ENCODE measurements around the gene TBCD. TPM values are rescaled to one million over a fixed set of nuclear protein-coding genes. Genes with fewer than 3 reads are reported as not detected.

Gene TBCD
- total and polyA plus RNA-seq, 8 donors = 28.7 to 161 (median 40.0) TPM

- peaks cover 27 to 49% (median 46%) of the 10 kb centered on the region in 3 donors for H3K4me1 ChIP-seq
Measured at GRCh38 chr17:82890926-82891678, 139.2 kb downstream of the TBCD start.

GRCh38 chr17:82891911-82892310 is 140.0 kb downstream of the TBCD start:
- Histone ChIP-seq H3K36me3 (no peaks in the 10 kb centered on the region), H3K4me3 (no peak overlapping the region), H3K4me1 (peaks cover 27 to 47% (median 45%) of the 10 kb centered on the region in 3 donors), H3K9me3 (no peaks in the 10 kb centered on the region), H3K27ac (no peak overlapping the region), H3K27me3 (no peaks in the 10 kb centered on the region)
- DNase-seq (peak in 2 of 6 donors; percentile 46 to 55), ATAC-seq (no peak), FAIRE-seq (no peak)
- WGBS, 2 donors = 91 to 92% methylated on average over 10 of the region's 10 CpGs
- no peak for TF ChIP-seq CTCF (IDR thresholded peaks at IDR 0.05)
- intact Hi-C loops (cut with DNase I) = no loop called here

More at GRCh38 chr17:82890926-82891678, 139.2 kb downstream of the TBCD start:
- no peak for FAIRE-seq
- no peak overlapping the region for H3K4me3 ChIP-seq
- WGBS, 2 donors = 71 to 77% methylated on average over 29 of the region's 29 CpGs
- ATAC-seq = no peak
- TF ChIP-seq CTCF (IDR thresholded peaks at IDR 0.05) = no peak
- intact Hi-C loops (cut with DNase I) = no loop called here
- H3K27ac ChIP-seq = peak overlapping the region; percentile 90 to 96 (median 94)
- H3K9me3 ChIP-seq = no peaks in the 10 kb centered on the region
- peak in 2 of 6 donors; percentile 44 to 55 for DNase-seq
- H3K27me3 ChIP-seq = no peaks in the 10 kb centered on the region
- no peaks in the 10 kb centered on the region for H3K36me3 ChIP-seq

GRCh38 chr17:82892899-82893565 is 141.2 kb downstream of the TBCD start:
- Histone ChIP-seq H3K27me3 (no peaks in the 10 kb centered on the region), H3K4me3 (no peak overlapping the region), H3K9me3 (no peaks in the 10 kb centered on the region), H3K4me1 (peaks cover 26 to 46% (median 43%) of the 10 kb centered on the region in 3 donors), H3K27ac (peak overlapping the region in 1 of 4 donors; percentile 6), H3K36me3 (no peaks in the 10 kb centered on the region)
- ATAC-seq = no peak
- DNase-seq = peak in 3 of 6 donors; percentile 53 to 71 (median 61)
- TF ChIP-seq CTCF (IDR thresholded peaks at IDR 0.05) = no peak
- intact Hi-C loops (cut with DNase I) = no loop called here
- WGBS, 2 donors = 59 to 67% methylated on average over 26 of the region's 26 CpGs
- no peak for FAIRE-seq

GRCh38 chr17:82893779-82894178 is 141.9 kb downstream of the TBCD start:
- Histone ChIP-seq H3K9me3 (no peaks in the 10 kb centered on the region), H3K4me3 (no peak overlapping the region), H3K27ac (peak overlapping the region in 1 of 4 donors; percentile 41), H3K4me1 (peaks cover 19 to 38% (median 36%) of the 10 kb centered on the region in 3 donors), H3K36me3 (no peaks in the 10 kb centered on the region), H3K27me3 (no peaks in the 10 kb centered on the region)
- FAIRE-seq (no peak), DNase-seq (peak in 1 of 6 donors; percentile 9), ATAC-seq (no peak)
- TF ChIP-seq CTCF (IDR thresholded peaks at IDR 0.05) = no peak
- intact Hi-C loops (cut with DNase I) = no loop called here
- 75% methylated on average over 10 of the region's 10 CpGs for WGBS, 2 donors
